GM23248 (cell line): Measurements from ENCODE around the gene RFNG. TPM values are rescaled to one million over a fixed set of nuclear protein-coding genes. Genes with fewer than 3 reads are reported as not detected.

Experiments
- DNase-seq: peaks from one replicate; pipeline ENCODE4 v3.0.0-alpha.2; 2015
- H2AFZ ChIP-seq: fragments of 200-600 bp; sonication (generic); 2 replicates; pipeline ENCODE4 v1.6.1; 2016; ENCODE audit warnings: antibody characterized with exemption
- H3F3A ChIP-seq: fragments of 200-600 bp; sonication (generic); 2 replicates; pipeline ENCODE4 v1.6.1; 2016; ENCODE audit warnings: mild to moderate bottlenecking, antibody characterized with exemption, mixed run types; ENCODE audit not compliant: insufficient read depth
- H3K27ac ChIP-seq: fragments of 200-600 bp; sonication (generic); 2 replicates; pipeline ENCODE4 v1.5.1; 2016; ENCODE audit warnings: mild to moderate bottlenecking
- H3K27me3 ChIP-seq: fragments of 200-600 bp; sonication (generic); replicated peaks from 2 replicates; pipeline ENCODE4 v1.6.1; 2016; ENCODE audit warnings: mild to moderate bottlenecking; ENCODE audit not compliant: insufficient read depth
- H3K36me3 ChIP-seq: fragments of 200-600 bp; sonication (generic); 2 replicates; pipeline ENCODE4 v1.6.1; 2016; ENCODE audit warnings: low read depth, mild to moderate bottlenecking
- H3K4me1 ChIP-seq: fragments of 200-600 bp; sonication (generic); 2 replicates; pipeline ENCODE4 v1.6.1; 2016; ENCODE audit warnings: mild to moderate bottlenecking; ENCODE audit not compliant: insufficient read depth
- H3K4me2 ChIP-seq: fragments of 200-600 bp; sonication (generic); one replicate; pipeline ENCODE4 v1.6.1; 2016; ENCODE audit warnings: mild to moderate bottlenecking; ENCODE audit not compliant: unreplicated experiment
- H3K4me3 ChIP-seq: fragments of 200-600 bp; sonication (generic); 2 replicates; pipeline ENCODE4 v1.5.1; 2016; ENCODE audit warnings: mild to moderate bottlenecking
- H3K79me2 ChIP-seq: fragments of 200-600 bp; sonication (generic); 2 replicates; pipeline ENCODE4 v1.6.1; 2016; ENCODE audit warnings: mild to moderate bottlenecking; ENCODE audit not compliant: insufficient read depth
- H3K9ac ChIP-seq: fragments of 200-600 bp; sonication (generic); 2 replicates; pipeline ENCODE4 v1.6.1; 2016; ENCODE audit warnings: mild to moderate bottlenecking
- H3K9me2 ChIP-seq: fragments of 200-600 bp; sonication (generic); 2 replicates; pipeline ENCODE4 v1.6.1; 2016; ENCODE audit warnings: mixed run types, mild to moderate bottlenecking, moderate library complexity; ENCODE audit not compliant: insufficient read depth
- H3K9me3 ChIP-seq: fragments of 200-600 bp; sonication (generic); one replicate; pipeline ENCODE4 v1.6.1; 2017; ENCODE audit warnings: low read depth
- H4K20me1 ChIP-seq: fragments of 200-600 bp; sonication (generic); 2 replicates; pipeline ENCODE4 v1.6.0; 2016; ENCODE audit not compliant: insufficient read depth
- EZH2 ChIP-seq: fragments of 200-600 bp; sonication (generic); IDR thresholded peaks from 2 replicates; pipeline ENCODE4 v1.6.1; 2018; ENCODE audit warnings: antibody characterized with exemption, mild to moderate bottlenecking; ENCODE audit not compliant: insufficient read depth, poor library complexity, severe bottlenecking
- EZH2phosphoT487 ChIP-seq: fragments of 200-600 bp; sonication (generic); IDR thresholded peaks from 2 replicates; pipeline ENCODE4 v1.6.1; 2018; ENCODE audit warnings: antibody characterized with exemption, moderate library complexity, mild to moderate bottlenecking, low read depth; ENCODE audit not compliant: insufficient read depth
- WGBS, 2 experiments: methylation state at CpG; one replicate each; pipeline ENCODE4 v1.1.6; 2015 to 2017; ENCODE audit warnings: low lambda C conversion rate in 2 of 2, low coverage in 1 of 2; ENCODE audit errors: missing lambda C conversion rate in 2 of 2; 5-methylcytosine and 5-hydroxymethylcytosine counted together
- in situ Hi-C: fragments of 300-500 bp; cut with MboI; formaldehyde crosslinking; loops from 2 replicates; pipeline ENCODE4 v1.15.0; 2020
- polyA plus RNA-seq: library from polyadenylated mRNA; unstranded; fragments of >200 nt; fragmentation: Nextera tagmentation; extraction: Ambion mirVana; gene quantifications from 2 replicates; pipeline ENCODE4 v1.2.1, GENCODE V29; 2016
- total RNA-seq: library from RNA; depleted of rRNA; stranded (reverse); fragments of >200 nt; shearing (Covaris generic); gene quantifications from 2 replicates; pipeline ENCODE4 v1.2.3, GENCODE V29; 2014

Gene RFNG
- total and polyA plus RNA-seq, 2 experiments from 2014 or later: 11.8 to 59.8 TPM

GRCh38 chr17:82060001-82060380 is 8.4 kb upstream of the RFNG start:
- no peak overlapping the region for H3K4me2 ChIP-seq
- no peak overlapping the region for H3K4me3 ChIP-seq
- H3K27ac ChIP-seq: no peak overlapping the region
- peaks cover 25% of the 10 kb centered on the region for H3K79me2 ChIP-seq
- no peaks in the 10 kb centered on the region for H4K20me1 ChIP-seq
- H2AFZ ChIP-seq: no peak overlapping the region
- TF ChIP-seq EZH2 (no peak), EZH2phosphoT487 (no peak)
- H3K9me3 ChIP-seq: no peaks in the 10 kb centered on the region
- 86 to 87% methylated on average over 15 to 16 of the region's 16 CpGs for whole genome bisulfite sequencing, 2 experiments
- H3K4me1 ChIP-seq: peaks cover 3% of the 10 kb centered on the region; the same call in 1 of the 2 replicates
- no peaks in the 10 kb centered on the region for H3K27me3 ChIP-seq
- in situ Hi-C loops: no loop called here
- no peak for DNase-seq
- no peaks in the 10 kb centered on the region for H3F3A ChIP-seq
- no peaks in the 10 kb centered on the region for H3K9me2 ChIP-seq
- no peak overlapping the region for H3K9ac ChIP-seq
- H3K36me3 ChIP-seq: no peaks in the 10 kb centered on the region

GRCh38 chr17:82059272-82060000 is 7.8 kb upstream of the RFNG start:
- in situ Hi-C loops: no loop called here

GRCh38 chr17:82058855-82059249 is 7.2 kb upstream of the RFNG start:
- Histone ChIP-seq H3K27ac (no peak overlapping the region), H2AFZ (no peak overlapping the region), H4K20me1 (no peaks in the 10 kb centered on the region), H3K36me3 (no peaks in the 10 kb centered on the region), H3K4me3 (no peak overlapping the region), H3K4me2 (no peak overlapping the region), H3K9me3 (no peaks in the 10 kb centered on the region), H3K79me2 (peaks cover 18% of the 10 kb centered on the region), H3F3A (no peaks in the 10 kb centered on the region), H3K27me3 (no peaks in the 10 kb centered on the region), H3K4me1 (no peaks in the 10 kb centered on the region), H3K9ac (no peak overlapping the region), H3K9me2 (no peaks in the 10 kb centered on the region)
- TF ChIP-seq EZH2phosphoT487: no peak
- TF ChIP-seq EZH2: no peak
- no peak for DNase-seq
- 76 to 77% methylated on average over 10 of the region's 10 CpGs for WGBS, 2 experiments
- in situ Hi-C loops: no loop called here

More at GRCh38 chr17:82059272-82060000, 7.8 kb upstream of the RFNG start:
- Histone ChIP-seq H3K36me3 (no peaks in the 10 kb centered on the region), H3K79me2 (peaks cover 19% of the 10 kb centered on the region), H3K9me2 (no peaks in the 10 kb centered on the region), H3K4me2 (no peak overlapping the region), H2AFZ (no peak overlapping the region), H3F3A (no peaks in the 10 kb centered on the region), H3K27me3 (no peaks in the 10 kb centered on the region), H3K9ac (no peak overlapping the region), H3K4me1 (peaks cover 3% of the 10 kb centered on the region; the same call in 1 of the 2 replicates), H4K20me1 (no peaks in the 10 kb centered on the region), H3K9me3 (no peaks in the 10 kb centered on the region), H3K4me3 (no peak overlapping the region), H3K27ac (no peak overlapping the region)
- 65 to 72% methylated on average over 18 to 19 of the region's 19 CpGs for WGBS, 2 experiments
- TF ChIP-seq EZH2phosphoT487 (no peak), EZH2 (no peak)
- no peak for DNase-seq

GRCh38 chr17:82058230-82058854 is 6.7 kb upstream of the RFNG start:
- in situ Hi-C loops: no loop called here
- Histone ChIP-seq H3F3A (no peaks in the 10 kb centered on the region), H3K9me3 (no peaks in the 10 kb centered on the region), H3K9ac (no peak overlapping the region), H3K4me3 (no peak overlapping the region), H3K4me2 (no peak overlapping the region), H3K36me3 (no peaks in the 10 kb centered on the region), H3K79me2 (peaks cover 19% of the 10 kb centered on the region), H3K4me1 (no peaks in the 10 kb centered on the region), H3K9me2 (no peaks in the 10 kb centered on the region), H2AFZ (no peak overlapping the region), H3K27ac (no peak overlapping the region), H4K20me1 (no peaks in the 10 kb centered on the region), H3K27me3 (no peaks in the 10 kb centered on the region)
- WGBS, 2 experiments: 73 to 89% methylated on average over 9 to 17 of the region's 17 CpGs
- TF ChIP-seq EZH2: no peak
- no peak for DNase-seq
